Activated T-cell treated with anti-CD3 and anti-CD28 coated beads, Interleukin-2, amount 50 U/mL, for 4 hours (primary cell): Measurements from ENCODE around the gene BFSP1. TPM values are rescaled to one million over a fixed set of nuclear protein-coding genes. Genes with fewer than 3 reads are reported as not detected.

Experiments
- ATAC-seq, 2 donors: fragments of 200-7000 bp; cut with Tn5 transposase; one replicate each; pipeline ENCODE4 v1.10.0; 2021
- DNase-seq: peaks from one replicate; pipeline ENCODE4 v3.0.0-alpha.2; 2020
- H3K27me3 Mint-ChIP-seq: one replicate; pipeline ENCODE4 v1.8.0; 2021; ENCODE audit warnings: low read depth, mixed read lengths
- H3K36me3 Mint-ChIP-seq: one replicate; pipeline ENCODE4 v1.8.0; 2022; ENCODE audit warnings: mixed read lengths; ENCODE audit not compliant: insufficient read depth
- H3K4me1 Mint-ChIP-seq: one replicate; pipeline ENCODE4 v1.8.0; 2021; ENCODE audit warnings: low read depth, mixed read lengths
- H3K4me3 Mint-ChIP-seq: one replicate; pipeline ENCODE4 v1.8.0; 2021; ENCODE audit warnings: mild to moderate bottlenecking, moderate library complexity, mixed read lengths
- H3K9me3 Mint-ChIP-seq: one replicate; pipeline ENCODE4 v1.8.0; 2021; ENCODE audit warnings: mixed read lengths
- total RNA-seq, 3 donors: library from RNA; stranded (reverse); gene quantifications; one replicate each; pipeline ENCODE4 v1.2.1, GENCODE V29; 2021

BFSP1 gene
- total RNA-seq, 3 donors from 2014 or later, result 0.15 to 0.45 (median 0.16) TPM

- no peaks in the 10 kb centered on the region for H3K36me3 Mint-ChIP-seq
Observed at GRCh38 chr20:17466641-17467040, 64.5 kb downstream of the BFSP1 start.

GRCh38 chr20:17465236-17465635, 65.9 kb downstream of the BFSP1 start:
- Mint-ChIP-seq H3K4me1 (peaks cover 4% of the 10 kb centered on the region), H3K36me3 (no peaks in the 10 kb centered on the region), H3K27me3 (no peaks in the 10 kb centered on the region), H3K9me3 (no peaks in the 10 kb centered on the region), H3K4me3 (no peak overlapping the region)
- DNase-seq (no peak), ATAC-seq (no peak)

More at GRCh38 chr20:17466641-17467040, 64.5 kb downstream of the BFSP1 start:
- H3K4me3 Mint-ChIP-seq, result no peak overlapping the region
- H3K27me3 Mint-ChIP-seq, result no peaks in the 10 kb centered on the region
- ATAC-seq (no peak), DNase-seq (no peak)
- H3K4me1 Mint-ChIP-seq, result no peaks in the 10 kb centered on the region
- no peaks in the 10 kb centered on the region for H3K9me3 Mint-ChIP-seq

- peaks cover 7% of the 10 kb centered on the region for H3K4me1 Mint-ChIP-seq
Observed at GRCh38 chr20:17463711-17464110, 67.5 kb downstream of the BFSP1 start.

GRCh38 chr20:17461941-17462340, 69.2 kb downstream of the BFSP1 start:
- no peak overlapping the region for H3K4me3 Mint-ChIP-seq
- no peaks in the 10 kb centered on the region for H3K9me3 Mint-ChIP-seq
- ATAC-seq (no peak), DNase-seq (no peak)
- no peaks in the 10 kb centered on the region for H3K36me3 Mint-ChIP-seq
- H3K27me3 Mint-ChIP-seq, result no peaks in the 10 kb centered on the region
- peaks cover 7% of the 10 kb centered on the region for H3K4me1 Mint-ChIP-seq

More at GRCh38 chr20:17463711-17464110, 67.5 kb downstream of the BFSP1 start:
- no peak for DNase-seq
- no peaks in the 10 kb centered on the region for H3K27me3 Mint-ChIP-seq
- H3K36me3 Mint-ChIP-seq, result no peaks in the 10 kb centered on the region
- H3K9me3 Mint-ChIP-seq, result no peaks in the 10 kb centered on the region
- no peak for ATAC-seq
- H3K4me3 Mint-ChIP-seq, result no peak overlapping the region

DNA sequence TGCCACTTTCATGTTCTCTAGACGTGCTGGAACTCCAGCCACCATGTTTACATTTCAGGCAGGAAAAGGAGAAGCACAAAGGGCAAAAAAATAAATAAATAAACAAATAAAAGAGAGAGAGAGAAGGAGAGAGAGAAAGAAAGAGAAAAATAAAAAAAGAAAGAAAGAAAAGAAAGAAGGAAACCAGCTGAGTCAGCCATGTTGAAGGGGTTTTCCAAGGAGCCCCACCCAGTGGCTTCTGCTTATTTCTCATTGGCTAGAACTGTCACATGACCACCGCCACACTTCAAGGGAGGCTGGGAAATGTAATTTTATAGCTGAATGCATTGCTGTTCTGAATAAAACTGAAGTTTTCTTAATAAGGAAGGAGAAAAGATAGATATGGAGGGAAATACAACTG, 71.1 kb downstream of the BFSP1 start:
- Mint-ChIP-seq H3K4me3 (no peak overlapping the region), H3K27me3 (peaks cover 5% of the 10 kb centered on the region), H3K4me1 (peaks cover 7% of the 10 kb centered on the region), H3K36me3 (no peaks in the 10 kb centered on the region), H3K9me3 (no peaks in the 10 kb centered on the region)
- no peak for DNase-seq
- ATAC-seq, result no peak

- Mint-ChIP-seq H3K4me3 (no peak overlapping the region), H3K4me1 (peaks cover 7% of the 10 kb centered on the region), H3K27me3 (peaks cover 18% of the 10 kb centered on the region), H3K36me3 (no peaks in the 10 kb centered on the region), H3K9me3 (no peaks in the 10 kb centered on the region)
- no peak for ATAC-seq
- no peak for DNase-seq
Observed at GRCh38 chr20:17457588-17458190, 73.5 kb downstream of the BFSP1 start.

GRCh38 chr20:17457079-17457478, 74.1 kb downstream of the BFSP1 start:
- no peak overlapping the region for H3K4me3 Mint-ChIP-seq
- no peaks in the 10 kb centered on the region for H3K36me3 Mint-ChIP-seq
- DNase-seq, result no peak
- peaks cover 7% of the 10 kb centered on the region for H3K4me1 Mint-ChIP-seq
- ATAC-seq, result no peak
- H3K27me3 Mint-ChIP-seq, result peaks cover 21% of the 10 kb centered on the region
- H3K9me3 Mint-ChIP-seq, result no peaks in the 10 kb centered on the region

GRCh38 chr20:17456279-17456678, 74.9 kb downstream of the BFSP1 start:
- peaks cover 25% of the 10 kb centered on the region for H3K27me3 Mint-ChIP-seq
- peaks cover 7% of the 10 kb centered on the region for H3K4me1 Mint-ChIP-seq
- no peaks in the 10 kb centered on the region for H3K9me3 Mint-ChIP-seq
- ATAC-seq (no peak), DNase-seq (no peak)
- H3K36me3 Mint-ChIP-seq, result no peaks in the 10 kb centered on the region
- H3K4me3 Mint-ChIP-seq, result no peak overlapping the region

DNA sequence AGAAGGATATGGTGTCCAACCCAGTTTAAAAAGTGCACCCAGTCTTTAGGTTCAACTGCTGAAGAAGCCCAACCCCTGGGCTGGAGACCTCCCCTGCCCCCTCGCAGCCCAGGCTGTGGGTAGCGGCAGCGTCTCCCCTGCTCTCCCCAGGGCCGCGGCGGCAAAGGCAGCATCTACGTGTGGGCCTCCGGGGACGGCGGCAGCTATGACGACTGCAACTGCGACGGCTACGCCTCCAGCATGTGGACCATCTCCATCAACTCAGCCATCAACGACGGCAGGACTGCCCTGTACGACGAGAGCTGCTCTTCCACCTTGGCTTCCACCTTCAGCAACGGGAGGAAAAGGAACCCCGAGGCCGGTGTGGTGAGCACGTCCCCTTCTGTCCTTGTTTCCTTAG, 77.6 kb downstream of the BFSP1 start:
- ATAC-seq, result no peak
- H3K27me3 Mint-ChIP-seq, result peaks cover 25% of the 10 kb centered on the region
- no peaks in the 10 kb centered on the region for H3K36me3 Mint-ChIP-seq
- no peaks in the 10 kb centered on the region for H3K9me3 Mint-ChIP-seq
- H3K4me3 Mint-ChIP-seq, result no peak overlapping the region
- H3K4me1 Mint-ChIP-seq, result no peaks in the 10 kb centered on the region
- DNase-seq, result no peak

- H3K4me3 Mint-ChIP-seq, result no peak overlapping the region
- ATAC-seq (no peak), DNase-seq (no peak)
- no peaks in the 10 kb centered on the region for H3K36me3 Mint-ChIP-seq
- no peaks in the 10 kb centered on the region for H3K9me3 Mint-ChIP-seq
- no peaks in the 10 kb centered on the region for H3K4me1 Mint-ChIP-seq
- peaks cover 25% of the 10 kb centered on the region for H3K27me3 Mint-ChIP-seq
Observed at GRCh38 chr20:17452441-17452840, 78.7 kb downstream of the BFSP1 start.

- no peak overlapping the region for H3K4me3 Mint-ChIP-seq
- peaks cover 25% of the 10 kb centered on the region for H3K27me3 Mint-ChIP-seq
- DNase-seq (no peak), ATAC-seq (no peak)
- no peaks in the 10 kb centered on the region for H3K4me1 Mint-ChIP-seq
- H3K9me3 Mint-ChIP-seq, result no peaks in the 10 kb centered on the region
- no peaks in the 10 kb centered on the region for H3K36me3 Mint-ChIP-seq
Observed at GRCh38 chr20:17449031-17449430, 82.1 kb downstream of the BFSP1 start.

DNA sequence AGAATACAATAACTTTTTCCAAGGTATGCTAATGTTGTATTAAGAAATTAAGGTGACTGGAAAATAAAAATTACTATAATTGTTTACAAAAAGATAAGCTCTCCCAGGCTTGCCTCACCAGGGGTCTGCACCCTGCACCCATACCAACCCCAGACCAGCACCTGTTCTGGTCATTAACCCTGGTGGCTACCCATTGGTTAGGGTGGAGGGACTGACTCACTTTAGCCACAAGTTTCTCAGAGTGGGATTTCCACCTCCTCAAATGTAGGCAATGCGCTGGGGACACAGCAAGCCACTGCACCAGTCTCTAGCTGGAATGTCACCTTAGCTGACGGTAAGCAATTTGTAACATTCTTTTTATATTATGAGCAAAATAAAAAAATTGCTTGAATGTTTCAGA, 83.1 kb downstream of the BFSP1 start:
- Mint-ChIP-seq H3K9me3 (no peaks in the 10 kb centered on the region), H3K4me1 (no peaks in the 10 kb centered on the region), H3K27me3 (peaks cover 19% of the 10 kb centered on the region), H3K4me3 (no peak overlapping the region), H3K36me3 (no peaks in the 10 kb centered on the region)
- no peak for DNase-seq
- ATAC-seq, result no peak

DNA sequence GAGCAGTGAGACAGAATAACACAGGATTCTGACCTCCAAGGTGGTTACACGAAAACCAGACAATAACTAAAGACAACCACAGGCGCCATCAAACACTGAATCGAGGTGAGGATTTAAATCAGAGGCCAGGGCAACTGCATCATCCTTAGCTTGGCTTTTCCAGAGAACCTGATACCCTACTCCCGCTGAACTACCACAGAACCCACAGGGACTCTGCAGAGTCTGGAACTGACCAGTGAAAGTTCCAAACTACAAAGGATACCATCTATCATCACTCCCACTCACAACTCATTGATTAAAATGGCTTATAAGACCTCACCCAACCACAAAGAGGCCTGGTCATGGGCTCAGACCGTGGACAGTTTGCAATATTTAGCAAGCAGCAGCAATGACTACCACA, 85.0 kb downstream of the BFSP1 start:
- no peaks in the 10 kb centered on the region for H3K4me1 Mint-ChIP-seq
- H3K36me3 Mint-ChIP-seq, result no peaks in the 10 kb centered on the region
- no peak for ATAC-seq

GRCh38 chr20:17445543-17445942, 85.6 kb downstream of the BFSP1 start:
- Mint-ChIP-seq H3K4me3 (no peak overlapping the region), H3K4me1 (no peaks in the 10 kb centered on the region), H3K27me3 (peaks cover 22% of the 10 kb centered on the region), H3K36me3 (no peaks in the 10 kb centered on the region), H3K9me3 (peaks cover 4% of the 10 kb centered on the region)
- no peak for DNase-seq
- ATAC-seq, result no peak

More for the DNA sequence above, 85.0 kb downstream of the BFSP1 start:
- H3K9me3 Mint-ChIP-seq, result peaks cover 4% of the 10 kb centered on the region
- peaks cover 22% of the 10 kb centered on the region for H3K27me3 Mint-ChIP-seq
- H3K4me3 Mint-ChIP-seq, result no peak overlapping the region
- no peak for DNase-seq

GRCh38 chr20:17444091-17444490, 87.1 kb downstream of the BFSP1 start:
- Mint-ChIP-seq H3K4me3 (no peak overlapping the region), H3K27me3 (peaks cover 25% of the 10 kb centered on the region), H3K9me3 (peaks cover 4% of the 10 kb centered on the region), H3K36me3 (no peaks in the 10 kb centered on the region), H3K4me1 (no peaks in the 10 kb centered on the region)
- DNase-seq (no peak), ATAC-seq (no peak)
